Activated CD4-positive, alpha-beta T cell treated with anti-CD3 and anti-CD28 coated beads, Interleukin-2, amount 50 U/mL, for 4 hours (primary cell): ENCODE data around the gene CIDEC.
A peak's percentile ranks its signal among the peaks of the same experiment; 100 is the strongest.
"Not testable (repeated sequence)": the region's sequence is repeated elsewhere in the genome, so short reads cannot be mapped to it uniquely, and the experiment has no call there.

Source experiments
- DNase-seq, 2 experiments: peaks; one replicate each; pipeline ENCODE4 v3.0.0-alpha.2; 2020

Gene CIDEC

DNA sequence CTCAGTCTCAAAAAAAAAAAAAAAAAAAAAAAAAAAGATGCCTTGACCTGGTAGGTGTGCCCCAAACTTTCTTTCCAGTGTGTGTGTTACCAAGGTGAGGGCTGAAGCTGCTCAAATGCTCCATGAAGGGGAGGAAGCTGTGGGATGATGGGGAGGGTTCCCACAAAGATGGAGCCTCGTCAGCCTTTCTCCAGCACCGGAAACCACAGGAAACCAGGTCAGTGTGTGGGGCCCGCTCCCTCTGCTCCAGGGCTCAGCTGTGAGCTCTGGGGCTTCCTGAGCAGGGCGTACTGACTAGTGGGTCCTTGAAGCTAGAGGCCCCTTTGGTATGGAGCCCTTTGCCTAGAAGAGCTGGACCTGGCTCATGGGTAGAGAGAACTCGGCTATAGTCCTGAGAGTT lies 21.9 kb upstream of the CIDEC start:
- DNase-seq = peak; percentile 23 to 27

DNA sequence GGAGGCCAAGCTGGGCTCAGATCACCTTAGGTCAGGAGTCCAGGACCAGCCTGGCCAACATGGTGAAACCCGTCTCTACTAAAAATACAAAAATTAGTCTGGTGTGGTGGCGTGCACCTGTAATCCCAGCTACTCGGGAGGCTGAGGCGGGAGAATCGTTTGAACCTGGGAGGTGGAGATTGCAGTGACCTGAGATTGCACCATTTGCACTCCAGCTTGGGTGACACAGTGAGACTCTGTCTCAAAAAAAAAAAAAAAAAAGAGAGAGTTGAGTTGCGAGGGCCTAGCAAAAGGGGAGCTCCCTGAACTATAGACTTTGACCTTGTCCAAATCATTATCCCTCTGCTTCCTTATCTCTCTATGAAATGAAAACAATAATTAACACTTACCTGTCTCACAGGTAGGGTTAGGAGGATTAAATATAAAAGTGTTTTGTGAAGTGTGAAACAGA lies 20.9 kb upstream of the CIDEC start:
- not testable (repeated sequence) for DNase-seq

- DNase-seq = no peak
Measured at GRCh38 chr3:9899289-9899791, 19.3 kb upstream of the CIDEC start.

DNA sequence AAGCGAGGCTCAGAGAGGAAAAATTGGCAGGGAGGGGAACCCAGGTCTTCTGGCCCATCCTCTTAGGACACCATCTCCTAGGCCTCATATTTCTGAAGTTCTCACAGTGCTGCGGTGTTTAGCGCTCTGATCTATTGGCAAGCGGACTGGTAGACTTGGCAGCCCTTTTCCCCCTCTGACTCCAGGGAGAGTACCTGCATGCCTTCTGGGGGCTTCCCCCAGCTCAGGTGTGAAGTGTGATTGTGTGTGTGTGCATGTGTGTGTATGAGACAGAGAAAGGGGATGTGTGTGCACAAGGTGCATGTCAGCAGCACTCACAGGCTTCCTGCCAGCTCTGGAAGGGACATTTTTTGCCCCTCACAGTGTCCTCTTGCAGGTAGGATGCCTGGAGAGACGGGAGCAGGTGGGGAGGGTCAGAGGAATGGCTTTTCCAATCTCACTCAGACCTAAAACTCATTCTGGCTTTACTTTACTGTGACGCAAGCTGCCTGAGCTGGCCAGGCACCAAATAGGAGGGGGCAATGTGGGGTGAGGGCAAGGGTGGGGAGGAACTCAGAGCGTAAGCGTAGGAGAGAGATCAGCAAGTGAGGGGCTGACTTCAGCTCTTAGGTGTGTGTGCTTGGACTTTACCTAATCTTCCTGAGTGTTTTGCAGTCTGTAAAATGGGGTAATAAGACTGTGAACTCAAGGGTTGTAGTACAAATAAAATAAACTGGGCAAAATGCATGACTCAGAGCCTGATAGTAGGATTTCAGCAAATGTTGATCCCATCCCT lies 18.6 kb upstream of the CIDEC start:
- no peak for DNase-seq

DNA sequence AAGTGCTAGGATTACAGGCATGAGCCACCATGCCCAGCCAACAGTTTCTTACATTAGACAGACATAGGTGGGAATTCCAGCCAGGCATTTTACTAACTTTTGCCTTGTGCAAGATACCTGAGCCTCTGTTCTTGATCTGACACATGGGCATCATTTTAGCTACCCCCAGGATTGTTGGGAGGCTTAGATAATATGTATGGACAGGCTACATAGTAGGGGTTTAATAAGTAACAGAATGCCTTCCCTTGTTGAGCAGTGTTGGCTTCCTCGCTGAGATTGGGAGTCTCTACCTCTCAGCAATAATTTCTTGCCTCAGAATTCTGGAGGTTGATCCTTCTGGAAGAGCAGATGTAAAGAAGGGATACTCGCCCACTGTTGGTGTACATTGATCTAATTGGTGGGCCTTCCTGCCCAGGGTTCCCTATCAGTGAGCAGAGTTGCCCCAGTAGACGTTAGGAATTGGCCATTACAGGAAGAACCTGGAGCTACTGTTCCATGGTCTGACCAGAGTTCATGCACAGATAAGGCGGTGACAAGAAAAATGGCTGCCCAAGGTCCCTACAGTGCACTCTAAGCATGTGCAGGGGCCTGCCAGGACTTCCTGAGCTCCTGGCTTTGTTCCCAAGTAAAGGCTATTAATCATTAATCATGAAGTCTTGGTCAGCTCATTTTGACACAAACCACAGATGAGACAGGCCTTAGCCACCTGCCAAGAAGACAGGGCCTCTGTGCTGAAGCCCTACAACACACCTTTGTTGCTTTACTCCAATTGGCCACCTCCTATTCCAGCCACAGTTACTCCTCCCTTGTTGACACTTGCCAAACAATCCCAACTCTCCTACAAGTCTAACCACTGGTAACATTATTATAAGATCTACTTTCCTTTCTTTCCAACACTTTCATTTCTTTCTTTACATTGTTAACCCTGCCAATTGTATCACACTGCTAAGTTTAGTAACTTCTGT lies 17.6 kb upstream of the CIDEC start:
- DNase-seq = no peak

GRCh38 chr3:9896755-9897407 lies 16.8 kb upstream of the CIDEC start:
- DNase-seq = not testable (repeated sequence)

- DNase-seq = not testable (repeated sequence)
Measured at GRCh38 chr3:9895715-9896114, 15.7 kb upstream of the CIDEC start.

- no peak for DNase-seq
Measured at GRCh38 chr3:9893739-9894138, 13.7 kb upstream of the CIDEC start.

DNA sequence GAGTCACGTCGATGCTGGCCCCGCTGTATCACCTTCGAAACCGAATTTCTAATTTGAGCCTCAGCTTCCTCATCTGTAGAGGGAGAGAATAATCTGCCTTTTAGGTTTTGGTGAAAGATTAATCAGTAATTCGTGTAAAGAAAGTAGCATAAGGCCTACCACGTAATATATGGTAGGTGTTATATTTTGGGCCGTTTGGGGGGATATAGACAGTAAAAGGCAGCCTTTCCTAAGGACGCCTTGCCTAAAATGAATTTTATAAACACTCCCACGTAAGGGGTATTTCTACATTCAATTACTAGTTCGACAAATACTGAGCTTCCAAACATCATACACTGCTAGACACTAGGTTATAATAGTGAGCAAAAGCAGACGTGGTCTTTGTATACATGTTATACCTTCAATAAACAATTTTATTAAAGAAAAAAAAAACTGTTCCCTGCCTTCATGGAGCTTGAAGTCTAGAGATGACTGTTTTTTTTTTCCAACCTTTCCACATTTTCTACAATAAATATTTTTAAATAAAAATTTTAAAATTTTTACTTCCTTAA lies 11.1 kb upstream of the CIDEC start:
- no peak for DNase-seq

- peak; percentile 91 to 93 for DNase-seq
Measured at GRCh38 chr3:9890249-9891071, 10.4 kb upstream of the CIDEC start, which contains the start of gene JAGN1. Gene JAGN1, plus strand, starts transcription at chr3:9890610. Its CDS starts 113 bp downstream, at chr3:9890723.

GRCh38 chr3:9889405-9889804 lies 9.4 kb upstream of the CIDEC start:
- no peak for DNase-seq

DNA sequence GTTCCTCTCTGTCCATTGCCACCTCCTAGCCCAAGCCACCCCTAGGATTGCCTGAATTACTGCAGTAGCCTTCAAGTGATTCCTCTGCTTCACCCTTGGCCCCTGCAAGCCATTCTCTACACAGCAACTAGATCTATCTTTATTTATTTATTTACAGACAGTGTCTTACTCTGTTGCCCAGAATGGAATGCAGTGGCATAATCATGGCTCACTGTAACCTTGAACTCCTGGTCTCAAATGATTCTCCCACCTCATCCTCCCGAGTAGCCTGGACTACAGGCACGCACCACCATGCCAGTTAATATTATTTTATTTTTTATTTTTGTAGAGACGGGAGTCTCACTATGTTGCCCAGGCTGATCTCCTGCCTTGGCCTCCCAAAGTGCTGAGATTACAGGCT lies 8.5 kb upstream of the CIDEC start:
- DNase-seq = no peak

DNA sequence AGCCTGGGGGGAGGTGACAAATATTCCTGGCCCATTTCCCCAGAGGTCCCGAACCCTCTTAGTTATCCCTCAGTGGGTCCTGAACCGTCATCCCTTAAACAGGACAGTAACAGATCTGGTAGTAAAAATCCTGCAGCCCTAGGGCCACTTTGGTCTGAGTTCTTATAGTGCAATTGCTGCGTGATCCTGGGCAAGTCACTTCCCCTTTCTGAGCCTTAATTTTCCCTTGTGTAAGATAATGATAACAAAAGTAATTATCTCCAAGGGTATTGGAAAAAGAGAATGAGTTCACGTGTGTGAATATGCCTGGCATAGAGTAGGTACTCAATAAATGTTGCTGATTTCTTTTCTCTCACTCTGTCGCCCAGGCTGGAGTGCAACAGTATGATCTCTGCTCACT lies 7.4 kb upstream of the CIDEC start:
- DNase-seq = no peak

- DNase-seq = no peak
Measured at GRCh38 chr3:9886328-9886727, 6.3 kb upstream of the CIDEC start.

DNA sequence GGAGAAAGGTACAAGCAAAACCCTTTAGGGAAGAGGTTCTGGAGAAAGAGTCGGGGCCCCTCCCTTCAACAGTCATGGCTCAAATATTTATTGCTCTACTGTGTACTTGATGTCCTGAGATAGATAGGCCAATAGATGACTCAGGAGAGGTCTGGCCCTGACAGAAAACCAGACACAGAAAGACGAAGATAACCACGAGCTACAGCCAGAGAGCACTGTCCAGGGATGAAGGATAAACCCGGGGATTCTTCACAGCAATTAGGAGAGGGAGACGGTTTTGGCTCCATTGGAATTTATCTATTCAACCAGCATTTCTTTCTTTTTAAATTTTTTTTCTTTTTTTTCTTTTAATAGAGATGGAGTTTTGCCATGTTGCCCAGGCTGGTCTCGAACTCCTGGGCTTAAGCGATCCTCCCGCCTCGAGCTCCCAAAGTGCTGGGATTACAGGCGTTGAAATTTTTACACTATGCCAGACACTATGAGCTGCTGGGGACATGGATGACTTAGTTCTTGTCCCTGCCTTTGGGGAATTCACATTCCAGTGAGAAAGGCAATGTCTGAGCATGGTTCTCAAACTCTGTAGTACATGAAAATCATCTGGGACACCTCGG lies 4.6 kb upstream of the CIDEC start:
- no peak for DNase-seq

GRCh38 chr3:9883706-9884554 lies 3.9 kb upstream of the CIDEC start:
- DNase-seq = no peak

DNA sequence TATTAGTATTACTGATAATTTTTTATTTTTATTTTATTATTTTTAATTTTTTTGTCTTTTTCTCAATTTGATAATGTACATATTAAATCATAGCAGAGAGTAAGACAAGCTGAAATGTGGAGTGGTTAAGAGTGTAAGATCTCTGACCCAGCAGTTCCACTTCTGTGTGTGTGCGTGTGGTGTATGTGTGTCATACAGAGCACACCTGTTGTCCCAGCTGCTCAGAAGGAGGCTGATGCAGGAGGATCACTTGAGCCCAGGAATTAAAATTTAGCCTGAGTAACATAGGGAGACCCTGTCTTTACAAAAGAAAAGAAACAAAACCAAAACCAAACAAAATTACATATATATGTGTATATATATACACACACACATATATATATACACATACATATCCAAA lies 1.4 kb upstream of the CIDEC start:
- DNase-seq = no peak

DNA sequence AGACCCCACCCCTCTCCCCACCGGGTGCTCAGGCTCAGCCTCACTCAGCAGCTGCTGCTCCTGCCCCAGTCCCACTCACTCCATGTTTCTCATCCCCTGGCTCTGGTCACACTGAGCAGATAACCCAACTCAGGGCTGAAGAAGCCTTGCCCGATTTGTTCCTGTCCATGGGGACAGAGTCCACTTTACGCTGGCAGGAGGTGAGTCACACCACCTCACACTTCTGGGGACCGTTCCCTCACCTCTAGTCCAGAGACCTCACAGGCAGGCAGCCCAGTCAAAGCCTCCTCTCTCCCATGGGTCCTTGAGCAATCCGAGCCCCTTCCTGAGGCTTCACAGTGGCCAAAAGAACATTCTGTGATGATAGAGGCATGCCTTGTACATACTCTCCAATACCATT lies 1.4 kb downstream of the CIDEC start:
- DNase-seq = no peak

DNA sequence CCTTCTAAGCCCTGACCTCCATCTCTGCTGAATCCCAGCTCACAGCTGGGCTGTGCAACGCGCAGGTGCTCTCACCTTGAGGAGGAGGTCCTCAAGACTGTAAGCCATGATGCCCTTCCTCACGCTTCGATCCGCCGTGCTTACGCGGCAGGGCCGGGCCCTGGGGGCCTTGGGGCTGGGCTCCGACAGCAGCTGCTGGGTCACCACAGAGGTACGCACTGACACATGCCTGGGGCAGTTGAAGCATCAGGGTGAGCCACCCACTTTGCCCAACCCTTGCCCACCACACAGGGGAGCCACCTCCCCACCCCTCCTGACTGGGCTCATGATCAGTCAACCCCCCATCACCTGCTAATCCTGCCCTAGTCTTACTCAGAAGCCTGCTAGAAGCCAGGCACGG lies 3.1 kb downstream of the CIDEC start:
- no peak for DNase-seq

DNA sequence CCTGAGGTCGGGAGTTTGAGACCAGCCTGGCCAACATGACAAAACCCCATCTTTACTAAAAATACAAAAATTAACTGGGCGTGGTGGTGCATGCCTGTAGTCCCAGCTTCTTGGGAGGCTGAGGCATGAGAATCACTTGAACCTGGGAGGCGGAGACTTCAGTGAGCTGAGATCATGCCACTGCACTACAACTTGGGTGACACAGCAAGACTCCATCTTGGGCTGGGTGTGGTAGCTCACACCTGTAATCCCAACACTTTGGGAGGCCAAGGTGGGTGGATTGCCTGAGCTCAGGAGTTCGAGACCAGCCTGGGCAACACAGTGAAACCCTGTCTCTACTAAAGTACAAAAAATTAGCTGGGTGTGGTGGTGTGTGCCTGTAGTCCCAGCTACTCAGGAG lies 3.8 kb downstream of the CIDEC start:
- DNase-seq = not testable (repeated sequence)
